GM19025 (cell line): ENCODE measurements around the gene RPL28.
"Not testable (repeated sequence)": the region's sequence is repeated elsewhere in the genome, so short reads cannot be mapped to it uniquely, and the experiment has no call there.

Experiments used
- ATAC-seq: cut with Tn5 transposase; IDR thresholded peaks from one replicate; pipeline ENCODE4 v1.9.1; 2021; ENCODE audit warnings: mild to moderate bottlenecking, low read depth, moderate library complexity; ENCODE audit not compliant: unreplicated experiment

Gene RPL28

GRCh38 chr19:55389386-55390317 lies 3.9 kb downstream of the RPL28 start:
- ATAC-seq = no peak

- no peak for ATAC-seq
These were observed 4.7 kb downstream of the RPL28 start for GRCh38 chr19:55390461-55390880.

- no peak for ATAC-seq
These were observed 5.5 kb downstream of the RPL28 start for GRCh38 chr19:55391191-55391670.

GRCh38 chr19:55391702-55392615 lies 6.2 kb downstream of the RPL28 start:
- ATAC-seq = no peak

GRCh38 chr19:55392820-55393761 lies 7.4 kb downstream of the RPL28 start:
- ATAC-seq = no peak

GRCh38 chr19:55398200-55398925 lies 12.6 kb downstream of the RPL28 start:
- no peak for ATAC-seq

- no peak for ATAC-seq
These were observed 14.8 kb downstream of the RPL28 start for GRCh38 chr19:55400281-55401087.

GRCh38 chr19:55401390-55401789 lies 15.7 kb downstream of the RPL28 start:
- not testable (repeated sequence) for ATAC-seq

GRCh38 chr19:55402509-55402908 lies 16.8 kb downstream of the RPL28 start:
- no peak for ATAC-seq

- no peak for ATAC-seq
These were observed 19.9 kb downstream of the RPL28 start for GRCh38 chr19:55405638-55406037.

- ATAC-seq = no peak
These were observed 20.5 kb downstream of the RPL28 start for GRCh38 chr19:55406091-55406825.

GRCh38 chr19:55406826-55407549 lies 21.3 kb downstream of the RPL28 start:
- ATAC-seq = no peak

- peak; percentile 17 for ATAC-seq
These were observed 21.7 kb downstream of the RPL28 start, which contains the start of gene UBE2S for GRCh38 chr19:55407550-55407799. Gene UBE2S (minus strand): TSS chr19:55407788. CDS start chr19:55407589, 199 bp downstream.

GRCh38 chr19:55407800-55408532 lies 22.2 kb downstream of the RPL28 start:
- ATAC-seq = peak; percentile 77

- ATAC-seq = no peak
These were observed 22.8 kb downstream of the RPL28 start for GRCh38 chr19:55408533-55408872.

- not testable (repeated sequence) for ATAC-seq
These were observed 23.4 kb downstream of the RPL28 start for GRCh38 chr19:55409179-55409578.

GRCh38 chr19:55410168-55410567 lies 24.4 kb downstream of the RPL28 start:
- no peak for ATAC-seq
